HEK293 (cell line): ENCODE data around the gene TOP3B.

Experiments
- CTCF ChIA-PET: fragments of 350-600 bp; formaldehyde crosslinking; extraction: SDS; loops from one replicate; lab custom pipeline; 2021; ENCODE audit warnings: antibody characterized with exemption; lab: Yijun Ruan, JAX
- POLR2A ChIA-PET: fragments of 300-600 bp; formaldehyde crosslinking; extraction: SDS; loops from one replicate; lab custom pipeline; 2020; ENCODE audit warnings: antibody characterized with exemption, inconsistent platforms; lab: Yijun Ruan, JAX
- H3K27ac ChIP-seq: fragments of 200-500 bp; sonication (Bioruptor generic); 2 replicates; pipeline ENCODE4 v1.5.1; 2014; ENCODE audit warnings: low read depth, low read length, control low read depth, inconsistent platforms; ENCODE audit errors: extremely low read depth
- H3K36me3 ChIP-seq, 2 experiments: fragments of 200-500 bp in 1 of 2; sonication (Bioruptor generic) in 1 of 2; 1 replicate in 1 of 2; 2 replicates in 1 of 2; pipeline ENCODE4 v1.5.1; 2014 to 2017; ENCODE audit warnings: inconsistent platforms in 2 of 2, low read length in 2 of 2; ENCODE audit not compliant: control insufficient read depth in 2 of 2, insufficient read depth in 1 of 2
- H3K4me1 ChIP-seq: fragments of 200-500 bp; sonication (Bioruptor generic); 2 replicates; pipeline ENCODE4 v1.5.1; 2014; ENCODE audit warnings: mild to moderate bottlenecking, low read length, inconsistent platforms; ENCODE audit not compliant: control insufficient read depth, insufficient read depth
- H3K4me3 ChIP-seq: 2 replicates; pipeline ENCODE4 v1.5.1; 2011; ENCODE audit warnings: low read depth, mild to moderate bottlenecking, control low read depth, low read length, moderate library complexity
- H3K9me3 ChIP-seq: fragments of 200-500 bp; sonication (Bioruptor generic); 2 replicates; pipeline ENCODE4 v1.5.1; 2014; ENCODE audit warnings: low read depth, low read length, inconsistent platforms; ENCODE audit not compliant: control insufficient read depth, insufficient read depth
- EGR2 ChIP-seq: fragments of 450-650 bp; formaldehyde crosslinking; IDR thresholded peaks from 2 replicates; pipeline ENCODE4 v1.5.1; 2016; ENCODE audit warnings: low read depth, missing biosample characterization, missing genetic modification characterization
- GFI1B ChIP-seq: fragments of 450-650 bp; formaldehyde crosslinking; IDR thresholded peaks from 2 replicates; pipeline ENCODE4 v1.5.1; 2016; ENCODE audit warnings: missing biosample characterization, missing genetic modification characterization
- GLIS2 ChIP-seq: fragments of 450-650 bp; formaldehyde crosslinking; IDR thresholded peaks from 2 replicates; pipeline ENCODE4 v1.5.1; 2016; ENCODE audit warnings: missing biosample characterization, missing genetic modification characterization
- PRDM1 ChIP-seq: fragments of 450-650 bp; formaldehyde crosslinking; IDR thresholded peaks from 2 replicates; pipeline ENCODE4; 2016; ENCODE audit warnings: missing biosample characterization, missing genetic modification characterization
- SP2 ChIP-seq: fragments of 450-650 bp; formaldehyde crosslinking; IDR thresholded peaks from 2 replicates; pipeline ENCODE4 v1.5.1; 2016; ENCODE audit warnings: missing biosample characterization, missing genetic modification characterization
- ZEB2 ChIP-seq: fragments of 450-650 bp; formaldehyde crosslinking; IDR thresholded peaks from 2 replicates; pipeline ENCODE4 v1.5.1; 2016; ENCODE audit warnings: missing biosample characterization, missing genetic modification characterization
- ZFHX2 ChIP-seq: fragments of 450-650 bp; formaldehyde crosslinking; conservative IDR thresholded peaks from 2 replicates; pipeline ENCODE4 v1.5.1; 2016; ENCODE audit warnings: missing biosample characterization, missing genetic modification characterization
- ZFP37 ChIP-seq: fragments of 450-650 bp; formaldehyde crosslinking; IDR thresholded peaks from 2 replicates; pipeline ENCODE4 v1.5.1; 2016; ENCODE audit warnings: missing biosample characterization, missing genetic modification characterization
- ZNF19 ChIP-seq: fragments of 450-650 bp; formaldehyde crosslinking; IDR thresholded peaks from 2 replicates; pipeline ENCODE4; 2016; ENCODE audit warnings: missing biosample characterization, missing genetic modification characterization, low read depth
- ZNF302 ChIP-seq: fragments of 450-650 bp; formaldehyde crosslinking; IDR thresholded peaks from 2 replicates; pipeline ENCODE4 v1.5.1; 2016; ENCODE audit warnings: missing biosample characterization, missing genetic modification characterization, low read depth
- ZNF324 ChIP-seq: fragments of 450-650 bp; formaldehyde crosslinking; IDR thresholded peaks from 2 replicates; pipeline ENCODE4 v1.5.1; 2016; ENCODE audit warnings: missing biosample characterization, missing genetic modification characterization
- ZNF366 ChIP-seq: fragments of 450-650 bp; formaldehyde crosslinking; conservative IDR thresholded peaks from 2 replicates; pipeline ENCODE4 v1.5.1; 2016; ENCODE audit warnings: missing biosample characterization, missing genetic modification characterization
- ZNF404 ChIP-seq: fragments of 450-650 bp; formaldehyde crosslinking; IDR thresholded peaks from 2 replicates; pipeline ENCODE4 v1.5.1; 2017; ENCODE audit warnings: missing biosample characterization, missing genetic modification characterization
- ZNF416 ChIP-seq: fragments of 450-650 bp; formaldehyde crosslinking; IDR thresholded peaks from 2 replicates; pipeline ENCODE4 v1.5.1; 2016; ENCODE audit warnings: missing biosample characterization, missing genetic modification characterization
- ZNF473 ChIP-seq: fragments of 450-650 bp; formaldehyde crosslinking; IDR thresholded peaks from 2 replicates; pipeline ENCODE4 v1.5.1; 2017; ENCODE audit warnings: missing biosample characterization, missing genetic modification characterization
- ZNF549 ChIP-seq: fragments of 450-650 bp; IDR thresholded peaks from 2 replicates; pipeline ENCODE4 v1.5.1; 2018; ENCODE audit warnings: missing biosample characterization, missing genetic modification characterization, mild to moderate bottlenecking, inconsistent platforms, moderate library complexity
- ZNF561 ChIP-seq: fragments of 450-650 bp; IDR thresholded peaks from 2 replicates; pipeline ENCODE4 v1.5.1; 2018; ENCODE audit warnings: missing biosample characterization, missing genetic modification characterization, borderline replicate concordance
- ZNF660 ChIP-seq: fragments of 450-650 bp; IDR thresholded peaks from 2 replicates; pipeline ENCODE4 v1.5.1; 2018; ENCODE audit warnings: missing biosample characterization, mild to moderate bottlenecking, missing genetic modification characterization
- ZNF837 ChIP-seq: fragments of 450-650 bp; formaldehyde crosslinking; IDR thresholded peaks from 2 replicates; pipeline ENCODE4 v1.5.1; 2016; ENCODE audit warnings: missing biosample characterization, missing genetic modification characterization
- TF ChIP-seq, protein P1 (sequence below): fragments of 450-650 bp; formaldehyde crosslinking; conservative IDR thresholded peaks from 2 replicates; pipeline ENCODE4 v1.5.1; 2016; ENCODE audit warnings: low read depth, missing biosample characterization, missing genetic modification characterization
- TF ChIP-seq, protein P2 (sequence below): fragments of 450-650 bp; IDR thresholded peaks from 2 replicates; pipeline ENCODE4 v1.5.1; 2018; ENCODE audit warnings: missing biosample characterization, missing genetic modification characterization
- TF ChIP-seq, protein P3 (sequence below): fragments of 450-650 bp; formaldehyde crosslinking; IDR thresholded peaks from 2 replicates; pipeline ENCODE4 v1.5.1; 2016; ENCODE audit warnings: missing biosample characterization, missing genetic modification characterization, low read depth

Gene TOP3B

DNA sequence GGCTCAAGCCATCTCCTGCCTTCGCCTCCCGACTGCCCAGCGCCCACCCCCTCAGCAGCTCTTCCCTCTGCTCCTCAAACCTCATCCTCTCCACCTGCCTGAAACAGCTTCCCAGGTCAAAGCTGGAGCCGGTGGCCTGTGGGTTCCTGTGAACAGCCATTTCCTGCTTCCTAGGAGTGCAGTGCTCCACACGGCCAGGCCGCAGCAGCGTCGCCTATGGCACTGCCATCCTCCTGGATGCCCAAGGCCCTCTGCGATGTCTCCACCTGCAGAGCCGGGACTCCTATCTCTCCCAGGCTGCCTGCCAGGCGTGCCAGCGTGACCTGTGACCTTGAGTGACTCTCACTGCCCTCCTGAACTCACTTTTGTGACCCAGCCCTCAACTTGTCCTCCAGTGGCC, 54.5 kb downstream of the TOP3B start:
- Histone ChIP-seq H3K27ac (no peak overlapping the region), H3K4me1 (no peaks in the 10 kb centered on the region), H3K4me3 (no peak overlapping the region), H3K36me3 (peaks cover 0 to 73% of the 10 kb centered on the region in 2 experiments; a peak in 2 of 3 replicates), H3K9me3 (no peaks in the 10 kb centered on the region)
- TF ChIP-seq PRDM1, result no peak
- no peak for TF ChIP-seq ZNF549
- no peak for TF ChIP-seq SP2 (tag by site-specific recombination)
- no peak for TF ChIP-seq ZEB2 (tag by site-specific recombination)
- TF ChIP-seq GFI1B (tag by site-specific recombination), result no peak
- no peak for TF ChIP-seq ZNF366 (tag by site-specific recombination)
- TF ChIP-seq, protein P1, sequence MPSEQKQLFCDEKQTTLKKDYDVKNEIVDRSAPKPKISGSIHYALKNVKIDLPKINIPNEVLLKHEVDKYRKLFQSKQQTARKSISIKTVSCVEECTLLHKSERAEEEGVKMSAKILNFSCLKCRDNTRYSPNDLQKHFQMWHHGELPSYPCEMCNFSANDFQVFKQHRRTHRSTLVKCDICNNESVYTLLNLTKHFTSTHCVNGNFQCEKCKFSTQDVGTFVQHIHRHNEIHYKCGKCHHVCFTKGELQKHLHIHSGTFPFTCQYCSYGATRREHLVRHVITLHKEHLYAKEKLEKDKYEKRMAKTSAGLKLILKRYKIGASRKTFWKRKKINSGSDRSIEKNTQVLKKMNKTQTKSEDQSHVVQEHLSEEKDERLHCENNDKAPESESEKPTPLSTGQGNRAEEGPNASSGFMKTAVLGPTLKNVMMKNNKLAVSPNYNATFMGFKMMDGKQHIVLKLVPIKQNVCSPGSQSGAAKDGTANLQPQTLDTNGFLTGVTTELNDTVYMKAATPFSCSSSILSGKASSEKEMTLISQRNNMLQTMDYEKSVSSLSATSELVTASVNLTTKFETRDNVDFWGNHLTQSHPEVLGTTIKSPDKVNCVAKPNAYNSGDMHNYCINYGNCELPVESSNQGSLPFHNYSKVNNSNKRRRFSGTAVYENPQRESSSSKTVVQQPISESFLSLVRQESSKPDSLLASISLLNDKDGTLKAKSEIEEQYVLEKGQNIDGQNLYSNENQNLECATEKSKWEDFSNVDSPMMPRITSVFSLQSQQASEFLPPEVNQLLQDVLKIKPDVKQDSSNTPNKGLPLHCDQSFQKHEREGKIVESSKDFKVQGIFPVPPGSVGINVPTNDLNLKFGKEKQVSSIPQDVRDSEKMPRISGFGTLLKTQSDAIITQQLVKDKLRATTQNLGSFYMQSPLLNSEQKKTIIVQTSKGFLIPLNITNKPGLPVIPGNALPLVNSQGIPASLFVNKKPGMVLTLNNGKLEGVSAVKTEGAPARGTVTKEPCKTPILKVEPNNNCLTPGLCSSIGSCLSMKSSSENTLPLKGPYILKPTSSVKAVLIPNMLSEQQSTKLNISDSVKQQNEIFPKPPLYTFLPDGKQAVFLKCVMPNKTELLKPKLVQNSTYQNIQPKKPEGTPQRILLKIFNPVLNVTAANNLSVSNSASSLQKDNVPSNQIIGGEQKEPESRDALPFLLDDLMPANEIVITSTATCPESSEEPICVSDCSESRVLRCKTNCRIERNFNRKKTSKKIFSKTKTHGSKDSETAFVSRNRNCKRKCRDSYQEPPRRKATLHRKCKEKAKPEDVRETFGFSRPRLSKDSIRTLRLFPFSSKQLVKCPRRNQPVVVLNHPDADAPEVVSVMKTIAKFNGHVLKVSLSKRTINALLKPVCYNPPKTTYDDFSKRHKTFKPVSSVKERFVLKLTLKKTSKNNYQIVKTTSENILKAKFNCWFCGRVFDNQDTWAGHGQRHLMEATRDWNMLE (tag by site-specific recombination), result no peak
- TF ChIP-seq ZNF561 (tag by site-specific recombination), result no peak
- TF ChIP-seq ZNF19 (tag by site-specific recombination), result no peak
- TF ChIP-seq ZNF837 (tag by site-specific recombination), result no peak
- TF ChIP-seq GLIS2, result no peak
- no peak for TF ChIP-seq ZNF473 (tag by site-specific recombination)
- TF ChIP-seq ZNF416 (tag by site-specific recombination), result no peak
- TF ChIP-seq ZNF324 (tag by site-specific recombination), result no peak
- no peak for TF ChIP-seq ZNF302
- TF ChIP-seq ZNF660 (tag by site-specific recombination), result no peak
- ChIA-PET CTCF (interaction anchor here (0.7 to 1.0 kb wide), 2 partner anchors 24 to 280 kb away, joined by 3 read pairs; partner anchors contain the start of gene PPM1F), POLR2A (no interaction called here)

DNA sequence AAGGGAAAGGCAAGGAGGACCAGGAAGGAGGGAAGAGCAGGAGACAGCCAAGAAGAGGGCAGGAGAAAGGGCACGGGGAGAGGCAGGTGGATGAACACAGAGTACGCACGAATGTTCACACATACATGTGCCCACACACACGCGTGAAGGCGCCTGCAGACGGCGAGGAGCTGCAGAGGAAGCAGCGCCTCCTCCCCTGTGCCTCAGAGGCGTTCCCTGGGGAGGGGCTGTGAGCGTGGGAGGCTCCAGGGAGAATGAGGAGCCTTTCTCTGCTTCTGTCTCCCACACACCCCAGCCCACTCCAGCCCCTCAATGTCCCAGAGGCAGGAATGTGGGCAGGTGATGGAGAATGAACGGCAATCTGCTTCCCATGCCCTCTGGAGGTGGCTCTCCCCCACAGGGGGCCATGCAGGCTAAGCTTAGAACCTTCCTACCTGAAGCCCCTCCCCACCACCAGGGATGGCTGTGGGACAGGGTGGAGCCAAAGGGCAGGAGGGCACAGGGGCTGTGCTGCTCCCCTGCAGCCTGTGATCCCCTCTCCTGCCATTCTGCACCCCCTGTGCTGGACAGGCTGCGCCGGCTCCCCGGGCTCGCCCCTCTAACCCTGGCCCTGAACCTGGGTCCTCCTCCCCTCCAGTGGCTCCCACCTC, 55.3 kb downstream of the TOP3B start:
- Histone ChIP-seq H3K27ac (no peak overlapping the region), H3K36me3 (peaks cover 0 to 67% of the 10 kb centered on the region in 2 experiments; a peak in 2 of 3 replicates), H3K9me3 (no peaks in the 10 kb centered on the region), H3K4me3 (no peak overlapping the region), H3K4me1 (no peaks in the 10 kb centered on the region)
- TF ChIP-seq ZNF404 (tag by site-specific recombination) (no peak), ZFP37 (tag by site-specific recombination) (no peak), ZFHX2 (peak; percentile 99), GLIS2 (peak; percentile 18), EGR2 (tag by site-specific recombination) (peak; percentile 98), PRDM1 (no peak), ZNF366 (tag by site-specific recombination) (0 out of 2 replicates have a peak, but pooled peaks have one; percentile 44)
- TF ChIP-seq, protein P2, sequence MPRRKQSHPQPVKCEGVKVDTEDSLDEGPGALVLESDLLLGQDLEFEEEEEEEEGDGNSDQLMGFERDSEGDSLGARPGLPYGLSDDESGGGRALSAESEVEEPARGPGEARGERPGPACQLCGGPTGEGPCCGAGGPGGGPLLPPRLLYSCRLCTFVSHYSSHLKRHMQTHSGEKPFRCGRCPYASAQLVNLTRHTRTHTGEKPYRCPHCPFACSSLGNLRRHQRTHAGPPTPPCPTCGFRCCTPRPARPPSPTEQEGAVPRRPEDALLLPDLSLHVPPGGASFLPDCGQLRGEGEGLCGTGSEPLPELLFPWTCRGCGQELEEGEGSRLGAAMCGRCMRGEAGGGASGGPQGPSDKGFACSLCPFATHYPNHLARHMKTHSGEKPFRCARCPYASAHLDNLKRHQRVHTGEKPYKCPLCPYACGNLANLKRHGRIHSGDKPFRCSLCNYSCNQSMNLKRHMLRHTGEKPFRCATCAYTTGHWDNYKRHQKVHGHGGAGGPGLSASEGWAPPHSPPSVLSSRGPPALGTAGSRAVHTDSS, result no peak
- TF ChIP-seq, protein P3, sequence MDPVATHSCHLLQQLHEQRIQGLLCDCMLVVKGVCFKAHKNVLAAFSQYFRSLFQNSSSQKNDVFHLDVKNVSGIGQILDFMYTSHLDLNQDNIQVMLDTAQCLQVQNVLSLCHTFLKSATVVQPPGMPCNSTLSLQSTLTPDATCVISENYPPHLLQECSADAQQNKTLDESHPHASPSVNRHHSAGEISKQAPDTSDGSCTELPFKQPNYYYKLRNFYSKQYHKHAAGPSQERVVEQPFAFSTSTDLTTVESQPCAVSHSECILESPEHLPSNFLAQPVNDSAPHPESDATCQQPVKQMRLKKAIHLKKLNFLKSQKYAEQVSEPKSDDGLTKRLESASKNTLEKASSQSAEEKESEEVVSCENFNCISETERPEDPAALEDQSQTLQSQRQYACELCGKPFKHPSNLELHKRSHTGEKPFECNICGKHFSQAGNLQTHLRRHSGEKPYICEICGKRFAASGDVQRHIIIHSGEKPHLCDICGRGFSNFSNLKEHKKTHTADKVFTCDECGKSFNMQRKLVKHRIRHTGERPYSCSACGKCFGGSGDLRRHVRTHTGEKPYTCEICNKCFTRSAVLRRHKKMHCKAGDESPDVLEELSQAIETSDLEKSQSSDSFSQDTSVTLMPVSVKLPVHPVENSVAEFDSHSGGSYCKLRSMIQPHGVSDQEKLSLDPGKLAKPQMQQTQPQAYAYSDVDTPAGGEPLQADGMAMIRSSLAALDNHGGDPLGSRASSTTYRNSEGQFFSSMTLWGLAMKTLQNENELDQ (tag by site-specific recombination), result no peak
- CTCF ChIA-PET, result no interaction called here
- POLR2A ChIA-PET, result no interaction called here
